ENCODE measurements around the gene PADI3.

DNA sequence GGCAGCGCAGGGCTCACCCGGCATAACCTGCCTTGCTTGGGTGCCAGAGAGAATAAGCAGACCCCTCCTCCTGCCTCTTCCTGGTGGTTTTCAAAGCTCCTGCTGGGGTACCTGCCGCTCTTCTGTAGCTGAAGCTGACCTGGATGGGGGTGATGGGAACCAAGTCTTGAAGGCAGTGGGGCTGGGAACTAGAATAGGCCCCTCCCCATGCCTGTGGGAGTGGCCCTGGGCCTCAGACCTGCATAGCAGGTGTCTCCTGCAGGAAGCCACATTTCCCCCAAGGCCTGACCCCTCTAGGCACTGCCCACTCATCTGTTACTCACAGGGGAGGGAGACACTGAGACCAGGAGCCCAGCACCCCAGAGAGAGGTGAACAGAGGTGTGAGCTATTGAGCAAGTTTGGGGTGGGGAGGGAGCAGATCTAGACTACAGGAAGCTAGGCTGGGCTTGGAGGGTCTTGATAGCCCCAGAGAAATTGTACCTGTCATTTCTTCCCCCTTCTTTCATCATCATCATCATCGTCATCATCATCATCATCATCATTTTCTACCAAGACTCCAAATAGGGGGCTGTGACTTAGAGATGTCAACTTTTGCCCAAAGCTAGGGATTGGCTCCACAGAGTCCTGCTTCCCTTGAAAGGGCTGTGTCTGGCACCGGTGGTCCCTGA lies 33.9 kb upstream of the PADI3 start:
- TF ChIP-seq, protein P1, sequence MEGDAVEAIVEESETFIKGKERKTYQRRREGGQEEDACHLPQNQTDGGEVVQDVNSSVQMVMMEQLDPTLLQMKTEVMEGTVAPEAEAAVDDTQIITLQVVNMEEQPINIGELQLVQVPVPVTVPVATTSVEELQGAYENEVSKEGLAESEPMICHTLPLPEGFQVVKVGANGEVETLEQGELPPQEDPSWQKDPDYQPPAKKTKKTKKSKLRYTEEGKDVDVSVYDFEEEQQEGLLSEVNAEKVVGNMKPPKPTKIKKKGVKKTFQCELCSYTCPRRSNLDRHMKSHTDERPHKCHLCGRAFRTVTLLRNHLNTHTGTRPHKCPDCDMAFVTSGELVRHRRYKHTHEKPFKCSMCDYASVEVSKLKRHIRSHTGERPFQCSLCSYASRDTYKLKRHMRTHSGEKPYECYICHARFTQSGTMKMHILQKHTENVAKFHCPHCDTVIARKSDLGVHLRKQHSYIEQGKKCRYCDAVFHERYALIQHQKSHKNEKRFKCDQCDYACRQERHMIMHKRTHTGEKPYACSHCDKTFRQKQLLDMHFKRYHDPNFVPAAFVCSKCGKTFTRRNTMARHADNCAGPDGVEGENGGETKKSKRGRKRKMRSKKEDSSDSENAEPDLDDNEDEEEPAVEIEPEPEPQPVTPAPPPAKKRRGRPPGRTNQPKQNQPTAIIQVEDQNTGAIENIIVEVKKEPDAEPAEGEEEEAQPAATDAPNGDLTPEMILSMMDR (IDR thresholded peaks at IDR 0.05): no peak
- TF ChIP-seq POLR2A (IDR thresholded peaks at IDR 0.05; ENCODE audit: low read depth): no peak
- TF ChIP-seq POLR2AphosphoS5 (IDR thresholded peaks at IDR 0.05): no peak
- no peak for TF ChIP-seq EP300 (IDR thresholded peaks at IDR 0.05)
